Endothelial cell of umbilical vein (primary cell): ENCODE results near the gene HID1. TPM values are rescaled to one million over a fixed set of nuclear protein-coding genes. Genes with fewer than 3 reads are reported as not detected.

Experiments used
- BruUV-seq: library from RNA; stranded (reverse); fragments of 400-500 nt; replicated peaks from 2 replicates; lab custom pipeline; 2021; lab: Mats Ljungman, UMichigan
- CTCF ChIA-PET: fragments of 300-600, 350-600 bp; sonication (Branson Sonifier 250); formaldehyde crosslinking; loops from one replicate; lab custom pipeline; 2021; ENCODE audit warnings: antibody characterized with exemption, inconsistent platforms; lab: Charles Lee
- POLR2A ChIA-PET: fragments of 300-600, 350-600 bp; sonication (Branson Sonifier 250); formaldehyde crosslinking; loops from one replicate; lab custom pipeline; 2021; ENCODE audit warnings: antibody characterized with exemption, inconsistent platforms; lab: Charles Lee
- DNase-seq: peaks from one replicate; pipeline ENCODE4 v3.0.0-alpha.2; 2011; ENCODE audit warnings: low read depth, low spot score
- FAIRE-seq: peaks from 2 replicates; lab custom pipeline; 2011; peaks lifted over from hg19 to GRCh38; lab: Jason Lieb, UNC
- H2AFZ ChIP-seq: 2 replicates; pipeline ENCODE4 v1.6.0; 2012; ENCODE audit warnings: low read depth, low read length, control low read depth, inconsistent platforms
- H3K27ac ChIP-seq: 2 replicates; pipeline ENCODE4 v1.5.1; 2011; ENCODE audit warnings: low read depth, mild to moderate bottlenecking, control low read depth, low read length, moderate library complexity; ENCODE audit not compliant: insufficient read depth
- H3K27me3 ChIP-seq, 2 experiments: 2 replicates each; pipeline versions ENCODE4 v1.6.0 to v1.6.1; 2011; ENCODE audit warnings: low read length in 2 of 2, mixed read lengths in 1 of 2; ENCODE audit not compliant: control insufficient read depth in 2 of 2, insufficient read depth in 2 of 2
- H3K36me3 ChIP-seq, 2 experiments: 2 replicates in 1 of 2; 3 replicates in 1 of 2; pipeline ENCODE4 v1.5.1; 2011; ENCODE audit warnings: low read length in 2 of 2, mild to moderate bottlenecking in 1 of 2, moderate library complexity in 1 of 2; ENCODE audit not compliant: control insufficient read depth in 2 of 2, insufficient read depth in 2 of 2; ENCODE audit errors: extremely low read depth in 1 of 2
- H3K4me1 ChIP-seq: 3 replicates; pipeline ENCODE4 v1.5.1; 2011; ENCODE audit warnings: mild to moderate bottlenecking, low read length; ENCODE audit not compliant: control insufficient read depth, insufficient read depth; ENCODE audit errors: extremely low read depth
- H3K4me2 ChIP-seq: 2 replicates; pipeline ENCODE4 v1.6.1; 2011; ENCODE audit warnings: low read length, control low read depth, mixed read lengths; ENCODE audit not compliant: insufficient read depth
- H3K4me3 ChIP-seq, 3 experiments: fragments of 200-600 bp in 1 of 3; sonication (generic), shearing (Covaris generic) in 1 of 3; replicated peaks in 1 of 3; 2 replicates each; pipeline ENCODE4 v1.5.1; 2011 to 2016; ENCODE audit warnings: control low read depth in 3 of 3, low read length in 3 of 3, mild to moderate bottlenecking in 2 of 3, inconsistent platforms in 1 of 3, low read depth in 1 of 3, moderate library complexity in 1 of 3; ENCODE audit not compliant: insufficient read depth in 1 of 3
- H3K79me2 ChIP-seq: 2 replicates; pipeline ENCODE4 v1.6.0; 2012; ENCODE audit warnings: low read length, inconsistent platforms; ENCODE audit not compliant: control insufficient read depth, insufficient read depth
- H3K9ac ChIP-seq: replicated peaks from 2 replicates; pipeline ENCODE3; 2011; ENCODE audit warnings: low read length, control low read depth; ENCODE audit not compliant: insufficient read depth; ENCODE audit errors: extremely low read depth
- H3K9me1 ChIP-seq: replicated peaks from 3 replicates; pipeline ENCODE4 v1.6.0; 2011; ENCODE audit warnings: mild to moderate bottlenecking, low read length; ENCODE audit not compliant: control insufficient read depth, insufficient read depth; ENCODE audit errors: extremely low read depth
- H3K9me3 ChIP-seq: replicated peaks from 2 replicates; pipeline ENCODE4 v1.5.1; 2012; ENCODE audit warnings: low read length, inconsistent platforms; ENCODE audit not compliant: control insufficient read depth, insufficient read depth
- H4K20me1 ChIP-seq: replicated peaks from 2 replicates; pipeline ENCODE3; 2011; ENCODE audit warnings: mild to moderate bottlenecking, low read length; ENCODE audit not compliant: control insufficient read depth, insufficient read depth; ENCODE audit errors: extremely low read depth
- CTCF ChIP-seq, 2 donors: IDR thresholded peaks; 1 replicate in 1 of 2; 2 replicates in 1 of 2; pipeline ENCODE4 v1.5.1; 2011; ENCODE audit warnings: low read length in 2 of 2, mild to moderate bottlenecking in 2 of 2, moderate library complexity in 2 of 2, control low read depth in 1 of 2, inconsistent platforms in 1 of 2, low read depth in 1 of 2; ENCODE audit not compliant: insufficient read depth in 1 of 2; ENCODE audit errors: extremely low read depth in 1 of 2
- EZH2 ChIP-seq: IDR thresholded peaks from 2 replicates; pipeline ENCODE4 v1.6.1; 2012; ENCODE audit warnings: borderline replicate concordance, low read depth, mild to moderate bottlenecking, moderate library complexity, low read length, inconsistent platforms; ENCODE audit not compliant: severe bottlenecking
- FOS ChIP-seq: IDR thresholded peaks from 2 replicates; pipeline ENCODE4 v1.6.1; 2011; ENCODE audit warnings: mild to moderate bottlenecking, low read length, moderate library complexity, borderline replicate concordance; ENCODE audit not compliant: insufficient read depth
- GATA2 ChIP-seq: IDR thresholded peaks from 2 replicates; pipeline ENCODE4 v1.7.0; 2011; ENCODE audit warnings: low read depth, mild to moderate bottlenecking, moderate library complexity, mixed read lengths, low read length; ENCODE audit not compliant: insufficient read length, insufficient read depth
- JUN ChIP-seq: IDR thresholded peaks from 2 replicates; pipeline ENCODE4 v1.6.1; 2011; ENCODE audit warnings: borderline replicate concordance, low read depth; ENCODE audit not compliant: insufficient read length, insufficient read depth
- MYC ChIP-seq: IDR thresholded peaks from one replicate; pipeline ENCODE4 v1.6.1; 2011; ENCODE audit warnings: mild to moderate bottlenecking, low read depth, low read length
- POLR2A ChIP-seq: IDR thresholded peaks from 2 replicates; pipeline ENCODE4 v1.6.1; 2012; ENCODE audit warnings: low read depth, mild to moderate bottlenecking, control low read depth, low read length
- POLR2AphosphoS5 ChIP-seq: IDR thresholded peaks from 2 replicates; pipeline ENCODE4 v1.6.1; 2012; ENCODE audit warnings: low read depth, mild to moderate bottlenecking, control low read depth, low read length, moderate library complexity; ENCODE audit not compliant: insufficient read depth
- dilution Hi-C: fragments of 300-500 bp; cut with MboI; formaldehyde crosslinking; loops from one replicate; pipeline ENCODE4 v1.15.0; 2019; ENCODE audit warnings: low sequenced_read_pairs; ENCODE audit not compliant: extremely low pct_ligation_motif_present
- intact Hi-C: fragments of 100-400 bp; cut with micrococcal nuclease; formaldehyde crosslinking; loops from one replicate; pipeline ENCODE4 v1.10.0; 2022
- polyA plus RNA-seq, 4 experiments: library from polyadenylated mRNA; depleted of rRNA in 3 of 4; stranded (reverse) in 3 of 4; unstranded in 1 of 4; fragments of >200 nt; gene quantifications; 2 replicates each; pipeline versions ENCODE4 v1.2.1 to v1.2.3, GENCODE V29; 2011 to 2012; ENCODE audit warnings: missing spikeins in 1 of 4
- total RNA-seq: library from RNA; stranded (reverse); gene quantifications from 2 replicates; pipeline ENCODE4 v1.2.3, GENCODE V29; 2021
- TF ChIP-seq, protein P1 (sequence below): IDR thresholded peaks from 2 replicates; pipeline ENCODE4 v1.6.1; 2011; ENCODE audit not compliant: insufficient read depth, insufficient read length

Gene HID1
- total and polyA plus RNA-seq, 2 donors (not counting 3 experiments of a cell fraction or from before 2014, with no cell fraction given): 41.4 to 53.3 TPM

DNA sequence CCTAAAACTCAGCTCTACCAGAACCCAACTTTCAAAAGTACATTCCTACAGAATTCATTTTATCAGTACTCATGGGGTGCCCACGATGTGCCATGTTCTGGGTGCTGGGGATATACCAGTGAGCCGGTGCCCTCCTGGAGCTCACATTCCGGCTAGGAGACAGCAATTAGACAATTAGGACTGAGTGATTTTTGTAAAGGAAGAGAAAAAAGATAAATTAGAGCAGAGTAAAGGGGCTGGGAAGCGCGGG, 39.5 kb upstream of the HID1 start:
- H3K4me1 ChIP-seq: peaks cover 16% of the 10 kb centered on the region
- intact Hi-C loops: loop anchor here (1.0 kb wide), 3 partner anchors 21 to 51 kb away; no protein-coding TSS in a partner anchor
- ChIA-PET CTCF (interaction anchor here (0.8 to 6.0 kb wide), 21 partner anchors 9 to 194 kb away, joined by 3 to 134 read pairs (median 6); partner anchors contain the start of genes CDR2L, HID1, NT5C and NUP85), POLR2A (interaction anchor here (1.1 to 2.8 kb wide), 3 partner anchors 24 to 139 kb away, joined by 3 to 17 read pairs (median 10); partner anchors contain the start of genes CDR2L and FDXR)
- H3K4me3 ChIP-seq: peak overlapping the region; percentile 14 to 89 (median 51)
- H3K27ac ChIP-seq: peak overlapping the region; percentile 67
- no peak for FAIRE-seq
- TF ChIP-seq MYC (no peak), EZH2 (no peak), FOS (no peak), JUN (no peak), POLR2AphosphoS5 (no peak), CTCF (IDR thresholded peaks at IDR 0.05; ENCODE audit: extremely low read depth in 1 of 2, insufficient read depth in 1 of 2, low read depth in 1 of 2, low read length in 2 of 2) (no peak), POLR2A (no peak), GATA2 (no peak)
- TF ChIP-seq, protein P1, sequence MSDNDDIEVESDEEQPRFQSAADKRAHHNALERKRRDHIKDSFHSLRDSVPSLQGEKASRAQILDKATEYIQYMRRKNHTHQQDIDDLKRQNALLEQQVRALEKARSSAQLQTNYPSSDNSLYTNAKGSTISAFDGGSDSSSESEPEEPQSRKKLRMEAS: no peak
- H3K4me2 ChIP-seq: peak overlapping the region; percentile 74
- BruUV-seq: TSS peak; percentile 90
- H3K9me1 ChIP-seq: no peaks in the 10 kb centered on the region
- H2AFZ ChIP-seq: peak overlapping the region; percentile 72
- no peaks in the 10 kb centered on the region for H3K9me3 ChIP-seq
- dilution Hi-C loops: no loop called here
- DNase-seq: no peak
- no peaks in the 10 kb centered on the region for H3K36me3 ChIP-seq
- peak overlapping the region; percentile 83 for H3K9ac ChIP-seq
- no peaks in the 10 kb centered on the region for H4K20me1 ChIP-seq
- H3K79me2 ChIP-seq: peaks cover 10% of the 10 kb centered on the region
- H3K27me3 ChIP-seq: no peaks in the 10 kb centered on the region
